Activated B cell treated with CpG ODN at 0.5 μM for 24 hours (primary cell): ENCODE measurements around the gene CSMD2. TPM values are rescaled to one million over a fixed set of nuclear protein-coding genes. Genes with fewer than 3 reads are reported as not detected.

Experiments used
- ATAC-seq: fragments of 200-7000 bp; cut with Tn5 transposase; one replicate; pipeline ENCODE4 v1.10.0; 2021; ENCODE audit warnings: low read depth, mild to moderate bottlenecking, moderate library complexity
- CTCF ChIA-PET: fragments of 350-600 bp; sonication (Branson Sonifier 250); formaldehyde crosslinking; loops from one replicate; lab custom pipeline; 2021; ENCODE audit warnings: antibody characterized with exemption; lab: Charles Lee
- POLR2A ChIA-PET: fragments of 350-600 bp; sonication (Branson Sonifier 250); formaldehyde crosslinking; loops from one replicate; lab custom pipeline; 2021; ENCODE audit warnings: antibody characterized with exemption; lab: Charles Lee
- DNase-seq: peaks from one replicate; pipeline ENCODE4 v3.0.0; 2022
- H3K27ac Mint-ChIP-seq: one replicate; pipeline ENCODE4 v1.8.0; 2020; ENCODE audit warnings: mixed read lengths
- H3K27me3 Mint-ChIP-seq: one replicate; pipeline ENCODE4 v1.8.0; 2021; ENCODE audit warnings: mixed read lengths
- H3K36me3 Mint-ChIP-seq: one replicate; pipeline ENCODE4 v1.8.0; 2021; ENCODE audit warnings: low read depth, mixed read lengths
- H3K4me1 Mint-ChIP-seq: one replicate; pipeline ENCODE4 v1.8.0; 2021; ENCODE audit warnings: mixed read lengths
- H3K4me3 Mint-ChIP-seq: one replicate; pipeline ENCODE4 v1.8.0; 2020; ENCODE audit warnings: mild to moderate bottlenecking, mixed read lengths
- H3K9me3 Mint-ChIP-seq: one replicate; pipeline ENCODE4 v1.8.0; 2020; ENCODE audit warnings: mixed read lengths
- intact Hi-C: fragments of 100-400 bp; cut with micrococcal nuclease; formaldehyde crosslinking; loops from one replicate; pipeline ENCODE4 v1.15.1; 2024
- total RNA-seq: library from RNA; stranded (reverse); gene quantifications from 2 replicates; pipeline ENCODE4 v1.2.3, GENCODE V29; 2022
- TF ChIP-seq, protein P1 (sequence below): fragments of 200-600 bp; IDR thresholded peaks from one replicate; pipeline ENCODE4 v1.8.0; 2022; ENCODE audit warnings: antibody characterized with exemption, mild to moderate bottlenecking

The CSMD2 gene
- total RNA-seq, 1 donor from 2014 or later: not detected

DNA sequence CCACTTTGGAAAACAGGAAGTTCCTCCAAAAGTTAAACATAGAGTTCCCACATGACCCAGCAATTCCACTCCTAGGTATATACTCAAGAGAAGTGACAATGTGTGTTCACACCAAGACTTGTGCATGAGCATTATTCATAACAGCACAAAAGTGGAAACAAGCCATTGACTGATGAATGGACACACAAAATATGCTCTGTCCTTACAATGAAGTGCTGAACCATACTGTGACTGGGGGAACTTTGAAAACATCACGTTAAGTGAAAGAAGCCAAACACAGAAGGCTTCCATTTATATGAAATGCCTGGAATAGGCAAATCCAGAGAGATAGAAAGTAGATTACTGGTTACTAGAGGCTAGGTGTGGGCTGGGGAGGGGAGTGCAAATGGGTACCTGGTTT, 542.3 kb downstream of the CSMD2 start:
- DNase-seq: no peak
- H3K4me1 Mint-ChIP-seq: no peaks in the 10 kb centered on the region
- H3K27me3 Mint-ChIP-seq: peaks cover 14% of the 10 kb centered on the region
- H3K4me3 Mint-ChIP-seq: no peak overlapping the region
- TF ChIP-seq, protein P1, sequence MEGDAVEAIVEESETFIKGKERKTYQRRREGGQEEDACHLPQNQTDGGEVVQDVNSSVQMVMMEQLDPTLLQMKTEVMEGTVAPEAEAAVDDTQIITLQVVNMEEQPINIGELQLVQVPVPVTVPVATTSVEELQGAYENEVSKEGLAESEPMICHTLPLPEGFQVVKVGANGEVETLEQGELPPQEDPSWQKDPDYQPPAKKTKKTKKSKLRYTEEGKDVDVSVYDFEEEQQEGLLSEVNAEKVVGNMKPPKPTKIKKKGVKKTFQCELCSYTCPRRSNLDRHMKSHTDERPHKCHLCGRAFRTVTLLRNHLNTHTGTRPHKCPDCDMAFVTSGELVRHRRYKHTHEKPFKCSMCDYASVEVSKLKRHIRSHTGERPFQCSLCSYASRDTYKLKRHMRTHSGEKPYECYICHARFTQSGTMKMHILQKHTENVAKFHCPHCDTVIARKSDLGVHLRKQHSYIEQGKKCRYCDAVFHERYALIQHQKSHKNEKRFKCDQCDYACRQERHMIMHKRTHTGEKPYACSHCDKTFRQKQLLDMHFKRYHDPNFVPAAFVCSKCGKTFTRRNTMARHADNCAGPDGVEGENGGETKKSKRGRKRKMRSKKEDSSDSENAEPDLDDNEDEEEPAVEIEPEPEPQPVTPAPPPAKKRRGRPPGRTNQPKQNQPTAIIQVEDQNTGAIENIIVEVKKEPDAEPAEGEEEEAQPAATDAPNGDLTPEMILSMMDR: no peak
- no peaks in the 10 kb centered on the region for H3K36me3 Mint-ChIP-seq
- ChIA-PET CTCF (no interaction called here), POLR2A (no interaction called here)
- ATAC-seq: no peak
- intact Hi-C loops: no loop called here
- no peaks in the 10 kb centered on the region for H3K9me3 Mint-ChIP-seq
- no peak overlapping the region for H3K27ac Mint-ChIP-seq

DNA sequence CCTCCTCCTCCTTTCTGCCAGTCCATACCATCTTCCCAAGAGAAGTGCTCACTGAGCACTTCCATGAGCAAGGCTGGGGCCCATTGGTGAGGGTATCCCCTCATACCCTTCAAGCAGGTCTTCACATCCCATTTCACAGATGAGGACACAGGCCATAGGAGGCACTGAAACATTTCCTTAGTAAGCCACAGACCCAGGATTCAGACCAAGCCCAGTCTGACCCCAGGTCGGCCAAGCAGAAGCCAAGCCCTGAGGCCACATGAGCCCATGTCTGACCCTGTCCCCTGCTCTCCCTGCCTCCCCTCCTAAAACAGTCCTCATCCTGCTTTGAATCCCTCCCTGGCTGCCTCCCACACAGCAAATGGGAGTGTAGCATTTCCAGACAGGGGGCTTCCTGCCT, 546.4 kb downstream of the CSMD2 start:
- H3K36me3 Mint-ChIP-seq: no peaks in the 10 kb centered on the region
- DNase-seq (no peak), ATAC-seq (no peak)
- CTCF ChIA-PET: no interaction called here
- TF ChIP-seq, protein P1: no peak
- H3K4me3 Mint-ChIP-seq: no peak overlapping the region
- H3K9me3 Mint-ChIP-seq: no peaks in the 10 kb centered on the region
- peaks cover 23% of the 10 kb centered on the region for H3K27me3 Mint-ChIP-seq
- intact Hi-C loops: no loop called here
- POLR2A ChIA-PET: no interaction called here
- no peak overlapping the region for H3K27ac Mint-ChIP-seq
- H3K4me1 Mint-ChIP-seq: no peaks in the 10 kb centered on the region

DNA sequence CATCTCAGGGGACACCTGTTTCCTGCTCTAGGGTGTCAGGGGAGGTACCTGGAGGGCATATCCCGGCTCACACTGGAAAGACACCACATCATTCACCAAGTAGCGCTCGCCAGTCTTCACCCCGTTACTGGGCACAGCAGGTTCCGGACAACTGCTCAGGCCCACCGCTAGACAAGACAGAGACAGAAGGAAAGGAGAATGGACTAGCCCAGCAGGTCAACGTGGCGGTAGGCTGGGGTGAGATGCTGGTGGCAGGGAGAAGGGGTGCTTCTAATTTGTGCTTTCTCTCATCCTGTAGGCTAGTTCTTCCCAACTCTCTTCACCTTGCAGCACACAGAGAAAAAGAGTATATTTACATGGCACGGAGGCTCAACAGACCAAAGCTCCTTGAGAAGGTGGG, 547.6 kb downstream of the CSMD2 start:
- Mint-ChIP-seq H3K27ac (no peak overlapping the region), H3K27me3 (peaks cover 29% of the 10 kb centered on the region), H3K4me1 (no peaks in the 10 kb centered on the region), H3K9me3 (no peaks in the 10 kb centered on the region), H3K36me3 (no peaks in the 10 kb centered on the region), H3K4me3 (no peak overlapping the region)
- ChIA-PET POLR2A (no interaction called here), CTCF (no interaction called here)
- TF ChIP-seq, protein P1: no peak
- intact Hi-C loops: no loop called here
- ATAC-seq (no peak), DNase-seq (no peak)

DNA sequence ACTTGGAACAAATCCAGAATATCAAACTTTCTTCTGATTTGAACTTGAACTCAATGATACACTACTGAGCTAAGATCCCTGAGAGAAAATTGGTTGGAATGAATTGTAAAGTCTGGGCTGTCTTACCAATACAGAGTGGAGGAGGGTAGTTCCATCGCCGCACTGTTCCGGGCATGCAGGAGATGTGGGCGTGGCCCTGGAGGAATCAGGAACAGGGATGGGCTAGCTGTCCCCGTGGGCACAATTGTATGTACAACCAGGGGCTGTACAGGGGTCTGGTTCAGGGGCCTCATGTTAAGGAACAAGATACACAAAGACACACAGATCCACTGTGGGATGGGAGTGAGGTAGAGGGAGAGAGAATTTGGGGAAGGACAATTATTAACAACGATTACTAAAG, 548.2 kb downstream of the CSMD2 start:
- no peaks in the 10 kb centered on the region for H3K9me3 Mint-ChIP-seq
- H3K27ac Mint-ChIP-seq: no peak overlapping the region
- POLR2A ChIA-PET: no interaction called here
- TF ChIP-seq, protein P1: no peak
- ATAC-seq: no peak
- H3K4me3 Mint-ChIP-seq: no peak overlapping the region
- H3K27me3 Mint-ChIP-seq: peaks cover 28% of the 10 kb centered on the region
- no peaks in the 10 kb centered on the region for H3K36me3 Mint-ChIP-seq
- CTCF ChIA-PET: no interaction called here
- intact Hi-C loops: no loop called here
- no peaks in the 10 kb centered on the region for H3K4me1 Mint-ChIP-seq
- no peak for DNase-seq

DNA sequence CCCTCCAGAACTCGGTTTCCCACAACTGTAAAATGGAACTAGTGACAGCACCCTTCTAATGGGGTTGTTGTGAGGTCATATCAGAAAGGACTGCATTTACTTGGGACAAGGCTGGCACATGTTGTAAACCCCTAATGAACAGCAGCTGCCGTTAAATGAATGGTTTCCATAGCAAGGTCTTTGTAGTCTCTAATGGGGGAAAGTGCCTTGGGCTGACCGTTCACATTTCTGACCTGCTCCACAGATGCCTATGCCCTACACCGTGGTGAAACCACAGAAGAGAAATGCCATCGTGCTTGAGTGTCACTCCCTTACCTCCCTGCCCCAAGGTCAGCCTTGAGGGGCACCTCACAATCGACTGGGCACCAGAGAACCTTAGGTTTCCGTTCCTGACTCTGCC, 549.5 kb downstream of the CSMD2 start:
- no peak overlapping the region for H3K27ac Mint-ChIP-seq
- intact Hi-C loops: no loop called here
- TF ChIP-seq, protein P1: no peak
- ATAC-seq: no peak
- ChIA-PET POLR2A (no interaction called here), CTCF (no interaction called here)
- no peak for DNase-seq
- no peaks in the 10 kb centered on the region for H3K36me3 Mint-ChIP-seq
- H3K4me1 Mint-ChIP-seq: no peaks in the 10 kb centered on the region
- H3K4me3 Mint-ChIP-seq: no peak overlapping the region
- H3K9me3 Mint-ChIP-seq: no peaks in the 10 kb centered on the region
- H3K27me3 Mint-ChIP-seq: peaks cover 28% of the 10 kb centered on the region
